ENCODE measurements around the gene PBX4.

- TF ChIP-seq PAX8 (IDR thresholded peaks at IDR 0.05) = no peak
- no peak for TF ChIP-seq HDAC2 (IDR thresholded peaks at IDR 0.05)
- TF ChIP-seq CTCF (IDR thresholded peaks at IDR 0.05 in 2 of 3, conservative IDR thresholded peaks at IDR 0.05 in 1 of 3; ENCODE audit: control insufficient read depth in 2 of 3, extremely low read depth in 1 of 3, insufficient read depth in 1 of 3, low read depth in 3 of 3, low read length in 3 of 3) = no peak
- TF ChIP-seq ZBTB11 (CRISPR knock-in tag; IDR thresholded peaks at IDR 0.05) = no peak
- TF ChIP-seq MYB (IDR thresholded peaks at IDR 0.05; ENCODE audit: borderline replicate concordance, low read depth, low read length) = no peak
- TF ChIP-seq SKIL (IDR thresholded peaks at IDR 0.05; ENCODE audit: low read depth, poor library complexity, severe bottlenecking) = no peak
- no peak for TF ChIP-seq TARDBP (IDR thresholded peaks at IDR 0.05; ENCODE audit: borderline replicate concordance)
- no peak for TF ChIP-seq CEBPZ (IDR thresholded peaks at IDR 0.05; ENCODE audit: low read depth, low read length)
- no peak for TF ChIP-seq E2F4 (IDR thresholded peaks at IDR 0.05; ENCODE audit: low read depth, low read length)
Measured at GRCh38 chr19:19628501-19629134, 10.1 kb upstream of the PBX4 start.
